NCI-H1694 treated with DMSO at 0.1 percent for 48 hours (cell line): ENCODE results near the gene SLC17A7.

Experiments
- DNase-seq: peaks from one replicate; lab custom pipeline; 2025; lab: John Stamatoyannopoulos, UW

Gene SLC17A7

DNA sequence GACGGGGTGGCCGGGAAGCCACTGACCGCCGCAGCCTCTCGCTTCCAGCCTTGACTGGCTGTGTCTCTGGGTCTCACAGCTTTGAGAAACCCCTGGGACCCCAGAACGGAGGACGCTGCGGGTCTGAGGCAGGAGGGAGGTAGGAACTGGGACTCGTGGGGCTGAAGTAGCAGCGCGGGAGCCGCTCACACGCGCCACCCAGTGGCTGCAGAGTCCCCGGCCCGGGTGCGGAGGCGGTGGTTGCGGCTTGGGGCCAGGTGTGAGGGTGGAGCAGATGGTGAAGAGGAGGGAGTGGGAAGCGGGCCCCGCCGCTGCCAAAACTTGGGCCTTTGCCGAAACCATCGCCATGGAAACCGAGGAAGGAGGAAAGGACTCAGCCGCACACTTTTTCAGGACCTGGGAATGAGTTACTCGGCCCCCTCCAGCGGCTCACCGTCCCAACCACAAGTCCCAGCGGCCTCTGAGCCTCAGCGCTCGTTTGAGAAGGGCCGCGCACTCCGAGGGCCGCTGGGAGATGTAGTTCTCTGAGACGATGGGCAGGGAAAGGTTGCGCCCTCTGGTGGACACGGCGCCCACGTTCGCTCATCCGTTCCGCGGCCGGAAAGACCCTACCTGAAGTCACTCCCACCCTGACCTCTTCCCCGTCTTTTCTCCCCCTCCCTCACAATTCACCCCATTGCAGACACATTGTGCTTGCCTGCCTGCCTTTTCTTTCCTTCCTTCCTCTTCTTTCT is 2.2 kb upstream of the SLC17A7 start:
- peak; percentile 95 for DNase-seq

DNA sequence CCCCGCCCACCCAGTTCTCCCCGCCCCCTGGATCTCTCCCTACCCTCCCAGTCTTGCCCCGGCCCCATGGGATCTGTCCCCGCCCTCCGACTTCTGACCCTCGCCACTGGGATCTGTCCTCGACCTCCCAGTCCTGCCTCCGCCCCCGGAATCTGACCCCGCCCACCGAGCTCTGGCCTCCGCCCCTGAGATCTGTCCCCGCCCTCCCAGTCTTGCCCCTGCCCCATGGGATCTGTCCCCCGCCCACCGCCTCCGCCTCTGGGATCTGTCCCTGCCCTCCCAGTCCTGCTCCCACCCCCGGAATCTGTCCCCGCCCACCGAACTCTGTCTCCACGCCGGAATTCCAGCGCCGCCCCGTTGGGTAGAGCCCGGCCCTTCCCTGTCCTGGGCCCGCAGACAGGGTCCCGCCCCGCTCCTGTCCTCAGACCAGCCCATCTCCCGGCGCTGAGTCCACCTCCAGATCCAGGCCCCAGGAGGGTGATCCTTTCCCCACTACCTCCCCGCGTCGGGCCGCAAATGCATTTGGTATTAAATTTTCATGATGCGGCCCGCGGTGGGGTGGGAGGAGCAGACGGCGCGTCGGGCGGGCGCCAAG is 1.5 kb upstream of the SLC17A7 start:
- peak; percentile 88 for DNase-seq

DNA sequence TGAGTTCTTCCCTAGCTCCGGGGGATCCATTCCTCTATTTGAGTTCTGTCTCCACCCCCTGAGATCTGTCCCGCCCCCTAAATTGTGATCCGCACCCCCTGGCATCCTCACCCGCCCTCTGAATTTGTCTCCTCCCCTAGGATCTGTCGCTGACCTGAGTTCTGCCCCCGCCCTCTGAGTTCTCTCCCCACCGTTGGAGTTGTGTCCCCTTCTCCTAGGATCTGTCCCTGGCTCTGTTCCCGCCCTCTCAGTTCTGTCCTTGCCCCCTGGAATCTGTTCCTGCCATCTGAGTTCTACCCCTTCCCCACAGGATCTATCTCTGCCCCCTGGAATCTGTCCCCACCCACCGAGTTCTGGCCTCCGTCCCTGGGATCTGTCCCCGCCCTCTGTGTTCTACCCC is 1.0 kb upstream of the SLC17A7 start:
- peak; percentile 85 for DNase-seq

DNA sequence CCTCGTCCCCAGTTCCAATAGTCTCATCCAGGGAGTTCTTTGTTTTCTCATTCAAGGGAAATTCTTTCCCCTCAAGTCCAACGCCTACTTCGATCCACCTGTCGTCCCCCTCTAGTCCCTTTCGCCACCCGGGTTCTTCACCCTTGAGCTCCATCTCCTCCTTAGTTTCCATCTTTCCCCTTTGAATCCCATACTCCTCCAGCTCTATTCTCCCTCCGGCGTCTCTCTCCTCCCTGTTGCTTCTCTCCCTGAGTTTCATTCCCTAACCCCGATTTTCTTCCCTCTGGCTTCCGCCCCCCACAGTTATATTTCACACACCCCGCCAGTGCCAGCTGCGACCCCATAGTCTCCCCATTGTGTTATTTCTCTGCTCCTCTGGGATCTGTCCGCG is 628 bp upstream of the SLC17A7 start:
- DNase-seq = no peak

DNA sequence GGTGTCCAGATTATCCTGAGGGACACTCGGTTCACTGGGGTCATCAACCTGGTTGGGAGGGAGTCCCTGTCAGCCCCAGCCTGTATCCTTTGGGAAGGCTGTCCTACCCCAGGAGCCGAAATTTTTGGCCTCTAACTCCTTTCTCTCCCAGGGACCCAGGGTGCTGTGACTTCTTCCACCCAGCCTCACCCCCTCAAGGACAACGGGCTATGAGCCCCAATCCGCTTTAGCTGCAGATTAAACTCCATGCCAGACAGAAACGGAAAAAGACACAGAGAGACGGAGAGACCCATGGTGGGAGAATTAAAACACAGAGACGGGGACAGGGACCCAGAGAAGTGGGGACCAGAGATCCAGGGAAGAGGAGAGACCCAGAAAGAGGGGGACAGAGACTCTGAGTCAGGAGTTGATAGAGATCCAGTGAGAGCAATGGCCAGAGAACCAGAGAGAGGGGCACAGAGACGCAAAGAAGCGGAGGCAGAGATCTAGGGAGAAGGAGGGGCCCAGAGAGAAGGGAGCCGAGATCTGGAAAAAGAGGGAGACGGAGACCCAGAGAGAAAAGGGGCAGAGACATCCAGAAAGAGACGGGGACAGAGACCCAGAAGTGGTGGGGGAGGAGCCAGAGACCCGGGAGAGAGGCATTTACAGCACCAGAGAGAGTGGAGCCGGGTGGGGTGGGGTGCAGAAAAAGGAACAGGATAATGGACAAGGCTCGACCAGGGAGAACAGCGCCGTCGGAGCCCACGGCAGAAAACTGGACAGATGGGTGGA is 703 bp downstream of the SLC17A7 start:
- DNase-seq = no peak

DNA sequence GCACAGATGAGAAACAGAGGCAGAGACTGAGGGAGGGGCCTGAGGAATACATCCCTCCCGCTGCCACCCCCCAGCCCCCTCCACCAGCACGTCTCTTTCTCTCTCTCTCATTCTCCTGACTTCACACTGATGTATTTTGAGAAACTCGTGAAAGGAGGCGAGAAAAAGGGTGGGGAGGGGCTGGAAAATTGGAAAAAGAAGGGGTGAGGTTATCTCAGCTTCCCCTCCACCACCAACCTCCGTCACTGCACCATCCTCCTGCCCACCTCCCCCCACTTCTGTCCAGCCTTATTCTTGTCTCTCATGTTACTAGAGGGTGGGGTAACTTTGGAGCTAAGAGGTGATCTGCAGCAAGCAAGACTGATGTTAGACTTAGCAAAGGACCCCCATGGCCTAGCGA is 1.5 kb downstream of the SLC17A7 start:
- DNase-seq = no peak

DNA sequence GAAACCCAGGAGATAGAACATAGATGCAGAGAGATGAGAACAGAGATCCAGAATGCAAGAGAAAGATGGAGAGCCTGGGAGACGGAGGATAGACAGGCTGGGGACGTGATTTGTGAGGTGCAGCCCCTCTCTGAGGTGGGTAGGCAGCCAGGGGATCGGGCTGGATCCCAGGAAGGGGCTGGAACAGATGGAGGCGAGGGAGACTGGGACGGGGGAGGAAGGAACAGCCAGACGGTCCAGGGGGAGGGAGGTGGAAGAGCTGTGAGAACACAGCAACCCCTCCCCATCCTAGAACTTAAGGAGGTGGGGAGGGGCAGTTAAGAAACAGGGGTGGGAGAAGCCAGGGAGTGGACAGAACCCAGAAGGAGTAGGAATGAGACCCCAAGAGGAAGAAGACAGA is 3.1 kb downstream of the SLC17A7 start:
- DNase-seq = peak; percentile 16

DNA sequence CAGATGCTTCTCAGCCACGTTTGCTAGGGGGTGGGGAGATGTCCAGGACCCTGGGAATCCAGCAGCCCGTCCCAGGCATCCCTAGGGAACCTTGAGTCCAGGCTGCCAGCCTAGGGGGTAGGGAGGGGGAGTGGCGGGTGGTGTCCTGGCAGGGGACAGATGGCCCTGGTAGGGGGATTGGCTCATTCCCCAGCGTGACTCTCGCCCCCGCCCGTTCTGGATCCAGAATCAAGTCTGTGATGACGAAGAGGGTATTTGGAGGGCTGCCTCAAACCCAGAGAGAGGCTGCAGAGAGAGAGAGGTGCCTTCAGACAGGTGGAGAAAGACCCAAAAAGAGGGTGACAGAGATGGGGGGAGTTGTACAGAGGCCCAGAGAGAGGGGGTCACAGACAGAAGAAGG is 4.1 kb downstream of the SLC17A7 start:
- peak; percentile 60 for DNase-seq

DNA sequence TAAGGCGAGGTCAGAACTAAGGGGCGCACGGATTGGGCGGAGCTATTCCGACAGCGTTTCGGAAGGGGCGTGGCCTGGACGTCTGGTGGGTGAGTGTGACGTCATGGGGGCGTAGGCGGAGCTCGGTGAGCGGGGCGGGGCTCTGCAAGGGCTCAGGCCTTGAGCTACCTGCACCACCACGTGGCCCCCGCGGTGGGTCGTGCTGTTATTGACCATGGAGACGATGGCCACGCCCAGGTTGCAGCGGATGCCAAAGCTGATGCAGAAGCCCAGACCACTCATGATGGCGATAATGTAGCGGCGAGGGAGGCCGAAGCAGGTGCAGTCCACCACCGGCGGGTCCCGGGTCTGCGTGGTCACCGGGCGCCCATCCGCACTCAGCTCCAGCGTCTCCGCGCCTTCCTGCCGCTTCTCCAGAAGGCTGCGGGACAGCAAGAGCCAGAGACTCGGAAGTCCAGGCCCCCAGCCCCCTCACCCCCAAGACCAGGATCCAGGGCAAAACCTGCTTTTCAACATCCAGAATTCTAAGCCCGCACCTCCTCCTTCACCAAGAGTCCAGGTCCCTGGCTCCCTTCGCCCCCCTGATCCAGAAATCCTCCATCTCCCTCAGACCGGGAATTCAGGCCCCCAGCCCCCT is 4.8 kb downstream of the SLC17A7 start:
- no peak for DNase-seq

DNA sequence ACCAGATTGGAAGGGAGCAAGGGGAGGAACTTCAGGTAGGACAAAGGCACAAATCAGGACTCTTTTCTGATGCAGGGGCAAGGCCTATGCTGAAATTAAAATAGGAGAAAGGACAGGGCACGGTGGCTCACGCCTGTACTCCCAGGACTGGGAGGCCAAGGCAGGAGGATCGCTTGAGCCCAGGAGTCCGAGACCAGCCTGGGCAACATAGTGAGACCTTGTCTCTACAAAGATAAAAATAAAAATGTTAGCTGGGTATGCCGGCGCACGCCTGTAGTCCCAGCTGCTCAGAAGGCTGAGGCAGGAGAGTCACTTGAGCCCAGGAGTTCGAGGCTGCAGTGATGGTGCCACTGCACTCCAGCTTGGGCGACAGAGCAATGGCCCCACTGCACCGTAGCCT is 5.7 kb downstream of the SLC17A7 start:
- no peak for DNase-seq

DNA sequence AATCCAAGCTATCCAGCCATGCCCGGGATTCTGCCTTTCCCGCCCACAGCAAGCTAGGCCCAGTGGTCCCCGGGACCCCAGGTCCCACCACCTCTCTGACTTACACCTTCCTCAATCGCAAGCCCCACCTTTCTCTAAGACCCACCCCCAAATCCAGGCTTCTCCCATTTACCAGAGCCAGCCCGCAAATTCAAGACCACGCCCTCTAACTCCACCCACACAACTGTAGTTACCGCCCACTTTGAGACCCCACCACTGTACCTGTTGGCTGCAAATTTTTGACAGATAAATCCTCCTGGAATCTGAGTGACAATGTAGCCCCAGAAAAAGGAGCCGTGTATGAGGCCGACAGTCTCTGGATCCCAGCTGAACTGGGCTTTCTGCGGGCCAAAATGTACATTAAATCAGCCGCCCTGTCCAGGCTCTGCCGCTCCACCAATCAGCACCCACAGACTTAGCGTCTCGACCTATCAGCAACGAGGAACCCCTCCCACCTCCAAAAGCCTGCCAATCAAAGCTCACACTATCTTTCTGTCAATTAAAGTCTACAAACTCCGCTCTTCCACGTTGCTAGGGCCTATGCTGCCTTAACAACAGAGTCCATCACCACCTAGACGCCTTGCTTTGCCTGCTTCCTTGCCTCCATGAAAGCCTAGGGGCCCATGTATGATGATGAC is 6.3 kb downstream of the SLC17A7 start:
- no peak for DNase-seq

DNA sequence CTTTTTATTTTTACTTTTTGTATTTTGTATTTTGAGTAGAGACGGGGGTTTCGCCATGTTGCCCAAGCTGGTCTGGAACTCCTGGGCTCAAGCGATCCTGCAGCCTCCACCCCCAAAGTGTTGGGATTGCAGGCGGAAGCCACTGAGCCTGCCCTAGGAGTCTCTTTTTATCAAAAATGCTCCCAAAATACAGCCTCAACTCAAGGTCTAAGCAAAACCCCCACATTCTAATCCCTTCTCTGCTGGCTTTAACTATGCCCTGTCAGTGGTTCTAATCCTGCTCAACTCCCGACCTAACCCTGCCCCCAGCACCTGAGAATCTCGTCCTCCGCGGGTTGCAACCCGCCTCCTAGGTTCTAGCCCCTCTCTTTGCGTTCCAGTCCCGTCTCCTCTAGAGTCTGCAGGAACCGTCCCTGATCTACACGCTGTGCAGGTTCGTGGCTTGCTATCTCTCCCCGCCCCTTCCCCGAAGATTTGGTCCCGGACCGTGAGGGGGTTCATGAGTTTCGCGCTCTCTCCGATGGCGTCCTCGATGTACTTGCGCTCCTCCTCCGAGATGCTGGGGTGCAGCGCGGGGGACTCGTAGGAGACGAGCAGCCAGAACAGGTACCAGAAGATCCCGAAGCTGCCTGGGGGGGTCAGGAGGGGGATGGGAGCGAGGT is 8.0 kb downstream of the SLC17A7 start:
- no peak for DNase-seq

DNA sequence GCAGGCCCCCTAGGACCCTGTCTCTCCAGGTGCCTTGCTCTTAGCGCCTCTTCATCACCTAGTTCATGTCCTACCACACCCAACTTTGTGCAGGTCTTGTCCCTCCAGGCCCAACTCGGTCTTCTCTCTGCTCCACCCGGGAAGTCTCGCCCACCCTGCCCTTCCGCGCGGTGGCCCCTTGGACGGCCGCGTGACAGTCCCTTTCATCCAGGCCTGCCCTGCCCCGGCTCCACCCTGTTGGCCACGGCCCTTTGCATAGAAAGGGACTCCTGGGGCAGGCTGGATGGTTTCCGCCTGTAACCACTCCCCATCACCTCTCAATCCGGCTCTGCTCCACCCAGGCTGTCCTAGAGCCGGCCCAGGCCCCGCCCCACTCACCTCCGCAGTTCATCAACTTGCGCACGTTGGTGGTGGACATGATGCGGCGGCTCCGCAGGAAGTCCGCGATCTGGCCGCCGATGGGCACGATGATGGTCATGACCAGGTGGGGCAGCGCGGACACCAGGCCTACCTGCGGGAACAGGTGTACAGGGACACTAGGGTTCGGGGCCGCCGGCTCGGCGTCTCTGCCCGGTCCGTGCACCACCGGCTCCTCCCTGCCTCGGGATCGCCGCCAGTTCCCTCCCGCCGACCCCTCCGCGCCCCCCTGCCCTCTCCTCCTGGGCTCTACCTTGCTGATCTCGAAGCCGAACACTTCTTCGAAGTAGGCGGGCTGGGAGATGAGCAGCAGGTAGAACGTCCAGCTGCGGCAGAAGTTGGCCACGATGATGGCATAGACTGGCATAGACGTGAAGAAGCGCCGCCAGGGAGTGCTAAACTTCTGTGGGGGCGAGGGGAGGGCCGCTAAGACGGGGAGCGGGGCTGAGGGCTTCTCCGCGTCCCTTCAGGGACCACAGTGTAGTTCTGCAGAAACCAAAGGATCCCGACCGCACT is 8.9 kb downstream of the SLC17A7 start:
- no peak for DNase-seq

DNA sequence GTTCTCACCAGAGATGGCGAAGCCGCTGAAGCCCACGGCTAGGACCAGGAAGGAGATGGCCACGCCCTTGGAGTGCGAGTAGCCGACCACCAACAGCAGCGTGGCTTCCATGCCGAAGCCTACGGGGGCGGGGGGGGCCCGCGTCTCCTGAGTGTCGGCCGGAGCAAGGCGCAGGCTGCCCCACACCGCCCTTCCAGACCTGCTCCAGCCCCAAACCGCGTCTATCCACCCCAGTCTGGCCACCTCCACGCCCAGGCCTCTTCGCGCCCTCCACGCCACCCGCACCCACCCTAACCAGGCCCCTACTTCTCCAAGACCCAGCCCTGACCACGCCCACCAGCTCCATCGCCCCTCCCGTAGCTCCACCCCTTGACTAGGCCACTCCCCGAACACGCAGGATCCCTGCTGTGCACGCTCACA is 10.0 kb downstream of the SLC17A7 start:
- DNase-seq = no peak

DNA sequence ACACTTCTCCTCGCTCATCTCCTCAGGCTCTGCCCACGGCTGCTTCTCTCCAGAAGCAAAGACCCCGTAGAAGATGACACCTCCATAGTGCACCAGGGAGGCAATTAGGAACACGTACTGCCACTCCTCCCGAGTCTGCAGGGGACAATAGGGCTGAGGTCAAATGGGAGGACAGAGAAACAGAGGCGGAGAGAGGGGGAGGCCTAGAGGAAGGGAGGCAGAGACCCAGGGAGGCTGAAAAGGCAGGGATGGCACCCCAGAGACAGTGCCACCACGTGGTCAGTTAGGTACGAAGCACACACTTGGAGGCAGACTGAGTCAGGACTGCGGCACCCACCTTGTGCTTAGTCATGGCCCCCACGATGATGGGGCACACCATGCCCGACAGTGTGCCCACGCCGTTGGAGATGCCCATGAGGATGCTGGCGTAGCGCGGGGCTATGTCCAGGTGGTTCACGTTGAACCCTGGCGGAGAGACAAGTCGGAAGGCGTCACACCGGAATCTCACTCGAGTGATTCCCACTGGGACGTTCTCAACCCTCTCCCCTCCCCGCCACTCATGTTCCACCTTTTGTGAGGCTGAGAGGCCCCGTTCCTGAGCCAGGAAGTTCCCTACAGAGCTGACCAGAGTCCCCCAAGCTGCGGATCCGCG is 10.5 kb downstream of the SLC17A7 start:
- no peak for DNase-seq

DNA sequence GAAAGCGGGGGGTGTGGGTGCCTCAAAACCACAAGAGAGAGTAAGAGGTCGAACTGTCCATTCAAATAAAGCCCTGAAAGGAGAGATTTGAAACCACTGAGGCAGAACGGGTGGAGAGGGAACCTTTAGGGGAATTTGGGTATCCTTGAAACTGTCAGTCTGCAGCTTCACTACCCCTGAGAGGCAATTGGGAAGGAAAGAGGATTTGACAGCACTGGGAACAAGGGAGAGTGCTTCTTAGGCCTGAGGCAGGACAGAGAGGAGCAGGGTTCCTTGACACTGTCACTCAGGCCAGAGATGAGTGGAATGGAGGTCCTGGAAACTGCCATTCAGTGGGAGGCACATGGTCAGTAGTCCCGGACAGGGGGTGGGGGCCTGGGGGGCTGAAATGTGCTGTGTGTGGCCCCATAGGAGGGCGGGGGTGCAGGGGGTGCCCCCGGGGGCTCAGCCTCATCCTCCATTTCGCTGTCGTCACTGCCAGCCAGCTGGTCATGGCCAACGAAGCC is 11.1 kb downstream of the SLC17A7 start:
- no peak for DNase-seq

DNA sequence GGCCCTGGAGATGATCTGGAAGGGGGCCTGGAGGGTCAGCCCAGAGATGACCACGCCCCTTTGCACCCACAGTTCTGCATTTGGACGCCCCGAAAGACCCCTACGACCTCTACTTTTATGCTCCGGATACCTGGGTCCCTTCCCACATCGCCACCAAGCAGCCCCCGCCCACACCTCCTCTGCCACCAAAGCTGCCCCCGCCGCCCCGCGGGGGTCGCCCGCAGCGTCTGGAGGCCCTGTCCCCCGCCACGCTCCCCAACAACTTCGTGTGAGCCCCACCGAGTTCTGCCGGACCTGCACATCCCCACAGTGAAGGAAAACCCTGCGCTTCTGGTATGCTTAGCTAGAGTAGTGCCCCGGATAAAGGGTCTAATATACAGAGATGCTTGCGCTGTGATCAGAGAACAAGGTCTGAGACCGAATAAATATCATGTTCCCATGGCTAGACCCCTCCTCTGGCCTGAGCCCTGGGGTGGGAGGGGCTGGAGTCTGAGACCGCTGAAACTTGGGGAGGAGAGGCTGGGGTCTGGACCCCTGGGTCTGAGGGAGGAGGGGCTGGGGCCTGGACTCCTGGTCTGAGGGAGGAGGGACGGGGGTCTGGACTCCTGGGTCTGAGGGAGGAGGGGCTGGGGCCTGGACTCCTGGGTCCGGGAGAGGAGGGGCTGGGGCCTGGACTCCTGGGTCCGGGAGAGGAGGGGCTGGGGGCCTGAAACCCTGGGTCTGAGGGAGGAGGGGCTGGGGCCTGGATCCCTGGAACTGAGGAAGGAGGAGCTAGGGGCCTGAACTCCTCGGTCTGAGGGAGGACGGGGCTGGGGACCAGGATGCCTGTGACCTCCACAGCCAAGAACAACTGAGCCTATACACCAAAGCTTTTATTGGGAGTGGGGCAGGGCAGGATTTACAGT is 12.5 kb downstream of the SLC17A7 start:
- no peak for DNase-seq

DNA sequence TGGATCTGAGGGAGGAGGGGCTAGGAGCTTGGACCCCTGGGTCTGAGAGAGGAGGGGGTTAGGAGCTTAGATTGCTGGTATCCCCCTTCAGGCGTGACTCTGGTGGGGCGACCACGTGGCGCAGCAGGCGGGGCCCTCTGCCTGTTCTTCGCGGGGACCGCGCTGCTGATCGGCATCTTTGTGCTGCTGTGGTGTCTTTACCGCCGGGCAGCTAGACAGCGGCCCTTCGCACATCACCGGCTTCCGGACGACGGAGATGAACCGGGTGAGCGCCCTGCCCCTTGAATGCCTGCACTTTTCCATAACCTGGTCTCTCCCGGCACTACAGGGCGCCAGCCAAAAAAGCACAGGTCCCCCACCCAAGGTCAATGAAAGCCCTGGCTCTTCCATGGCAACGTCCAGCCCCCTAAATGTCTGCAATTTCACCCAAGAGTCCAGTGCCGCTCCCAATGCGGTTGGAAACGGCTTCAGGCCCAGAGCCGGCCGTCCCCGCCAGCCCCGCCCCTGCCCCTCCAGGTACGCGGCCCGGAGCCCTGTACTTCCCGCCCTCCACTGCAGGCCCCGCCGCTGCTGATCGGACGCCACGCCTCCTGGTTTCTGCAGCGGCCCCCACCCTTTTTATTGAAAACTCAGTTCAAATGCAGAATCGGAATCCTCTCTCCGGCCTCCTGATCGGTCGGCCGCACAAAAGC is 13.3 kb downstream of the SLC17A7 start:
- DNase-seq = no peak
